HG03565 (cell line): ENCODE results near the gene SLC25A24.

ENCODE experiments used
- ATAC-seq: cut with Tn5 transposase; IDR thresholded peaks from one replicate; pipeline ENCODE4 v1.9.1; 2021; ENCODE audit warnings: mild to moderate bottlenecking, moderate library complexity; ENCODE audit not compliant: unreplicated experiment

SLC25A24 gene

DNA sequence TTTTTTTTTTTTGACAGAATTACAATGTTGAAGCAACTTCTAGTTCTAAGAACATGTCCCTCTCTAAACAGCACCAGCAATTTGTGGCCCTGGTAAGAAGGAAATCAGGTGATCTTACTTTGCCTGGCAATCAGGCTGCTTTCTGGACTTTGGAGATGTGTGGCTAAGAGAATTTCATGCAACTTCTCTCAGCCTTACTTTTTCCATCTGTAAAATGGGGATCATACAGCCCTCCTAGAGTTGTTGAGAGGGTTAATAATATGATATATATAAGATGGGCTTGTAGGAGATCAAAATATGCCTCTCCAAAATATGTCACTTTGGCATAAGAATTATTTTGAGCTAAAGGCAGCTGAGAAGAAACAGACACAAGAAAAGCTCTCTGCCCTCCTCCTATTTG lies 92.0 kb downstream of the SLC25A24 start:
- ATAC-seq = no peak

DNA sequence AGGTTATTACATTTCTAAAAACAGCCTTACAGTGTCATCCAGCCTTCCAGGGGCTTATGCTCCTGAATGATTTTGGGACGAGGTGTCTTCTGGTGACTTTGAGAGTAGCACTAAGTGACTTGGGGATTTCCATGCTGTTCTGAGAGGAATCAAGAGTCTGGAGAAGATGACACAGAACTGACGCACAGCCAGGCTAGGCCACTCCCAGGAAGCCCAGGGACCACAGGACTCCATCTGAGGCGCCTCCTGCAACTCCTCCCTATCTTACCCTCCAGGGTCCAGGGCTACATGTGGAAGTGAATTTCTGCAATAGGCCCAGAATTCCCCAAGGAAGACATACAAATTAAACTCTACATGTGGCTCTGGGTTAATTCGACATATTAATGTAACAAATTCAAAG lies 92.5 kb downstream of the SLC25A24 start:
- ATAC-seq = no peak

DNA sequence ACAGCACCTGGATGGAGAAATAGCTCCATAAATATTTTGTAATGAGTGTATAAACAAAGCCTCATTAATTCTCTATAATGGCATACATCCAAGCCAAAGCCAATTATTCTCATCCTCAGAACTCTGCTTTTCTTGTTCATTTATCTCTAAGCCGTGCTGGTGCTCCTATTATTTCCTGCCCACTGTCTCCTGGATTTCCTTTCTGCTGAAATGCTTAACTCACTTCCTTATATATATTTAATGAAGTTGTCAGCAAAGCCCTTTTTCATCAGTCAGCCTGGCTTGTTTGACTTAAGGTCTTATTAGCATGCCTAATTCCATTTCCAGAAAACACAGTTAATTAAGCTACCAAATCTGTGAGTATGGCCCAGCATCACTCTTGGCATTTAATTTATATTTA lies 93.4 kb downstream of the SLC25A24 start:
- no peak for ATAC-seq

DNA sequence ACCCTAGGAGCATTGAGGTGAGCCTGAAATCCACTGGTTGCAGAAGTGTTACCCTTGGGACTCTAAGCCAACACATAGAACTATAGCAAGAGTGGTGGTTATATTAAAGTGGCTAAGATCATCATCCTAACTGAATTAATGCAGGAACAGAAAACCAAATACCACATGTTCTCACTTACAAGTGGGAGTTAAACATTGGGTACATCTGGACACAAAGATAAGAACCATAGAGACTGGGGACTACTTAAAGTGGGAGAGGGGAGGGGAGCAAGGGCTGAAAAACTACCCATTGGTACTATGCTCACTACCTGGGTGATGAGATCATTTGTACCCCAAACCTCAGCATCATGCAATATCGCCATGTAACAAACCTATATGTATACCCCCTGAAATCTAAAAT lies 100.0 kb downstream of the SLC25A24 start:
- ATAC-seq = no peak

DNA sequence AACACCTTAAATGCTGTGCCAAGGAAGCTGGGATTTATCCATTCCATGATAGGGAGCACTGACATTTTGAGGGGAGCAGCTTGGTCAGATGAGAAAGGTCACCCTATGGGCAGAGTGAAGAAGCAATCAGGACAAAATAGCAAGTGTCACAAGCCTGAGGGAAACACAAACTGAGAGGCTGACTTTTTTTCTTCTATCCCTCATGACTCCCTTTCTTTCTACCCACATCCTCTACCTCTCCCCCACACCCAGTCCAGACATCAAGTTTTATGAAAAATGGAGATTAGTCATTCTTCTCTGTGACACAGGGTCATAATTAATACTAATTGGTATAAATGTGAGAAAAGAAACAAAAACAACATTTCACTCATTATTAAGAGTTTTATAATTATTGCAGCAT lies 103.1 kb downstream of the SLC25A24 start:
- no peak for ATAC-seq

DNA sequence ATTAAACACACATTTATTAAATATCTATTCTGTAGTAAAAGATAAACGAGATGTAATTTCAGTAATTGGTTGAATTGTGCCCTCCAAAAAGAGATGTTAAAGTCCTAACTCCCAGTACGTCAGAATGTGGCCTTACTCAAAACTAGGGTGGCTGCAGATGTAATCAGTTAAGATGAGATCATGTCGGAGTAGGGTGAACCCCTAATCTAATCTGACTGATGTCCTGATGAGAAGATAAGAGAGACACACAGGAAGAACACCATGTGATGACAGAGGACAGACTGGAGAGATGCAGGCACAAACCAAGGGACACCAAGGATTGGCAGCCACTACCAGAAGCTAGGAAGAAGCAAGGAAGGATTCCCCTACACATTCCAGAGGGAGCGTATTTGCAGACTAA lies 104.1 kb downstream of the SLC25A24 start:
- no peak for ATAC-seq

DNA sequence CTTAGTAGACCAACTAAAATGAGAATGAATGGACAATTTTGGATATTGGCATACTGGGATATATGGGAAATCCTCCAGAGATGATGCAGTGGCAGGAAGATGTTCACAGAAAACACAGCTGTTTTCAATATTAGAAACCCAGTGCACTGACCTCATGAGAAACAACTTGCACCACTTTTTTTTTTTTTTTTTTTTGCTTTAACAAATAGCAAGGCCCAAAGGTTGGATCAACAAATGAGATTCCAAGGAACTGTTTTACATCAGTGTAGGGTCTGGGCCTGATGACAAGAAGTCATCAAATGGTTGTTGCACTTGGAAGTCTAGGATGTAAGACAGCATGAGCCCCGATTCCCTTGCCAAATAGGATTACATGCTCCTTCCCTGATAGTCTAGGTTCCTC lies 110.7 kb downstream of the SLC25A24 start:
- no peak for ATAC-seq

DNA sequence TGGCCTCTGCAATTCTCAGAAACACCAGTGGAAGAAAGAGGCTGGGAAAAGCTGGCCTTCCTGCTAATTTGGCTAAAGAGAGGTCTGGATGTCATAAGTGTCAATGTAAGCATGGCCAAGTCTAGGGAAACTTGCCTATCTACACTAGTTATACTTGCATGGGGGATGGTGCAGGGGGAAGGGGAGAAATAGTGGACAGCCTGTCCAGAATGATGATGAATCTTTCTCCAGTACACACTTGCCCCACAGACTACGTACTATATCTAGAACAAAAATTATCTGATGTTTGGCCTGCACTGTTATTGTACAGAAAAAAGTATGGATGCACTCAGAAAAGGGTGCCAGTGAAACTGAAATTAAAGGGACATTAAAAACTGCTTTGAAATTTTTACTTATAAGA lies 114.5 kb downstream of the SLC25A24 start:
- no peak for ATAC-seq

DNA sequence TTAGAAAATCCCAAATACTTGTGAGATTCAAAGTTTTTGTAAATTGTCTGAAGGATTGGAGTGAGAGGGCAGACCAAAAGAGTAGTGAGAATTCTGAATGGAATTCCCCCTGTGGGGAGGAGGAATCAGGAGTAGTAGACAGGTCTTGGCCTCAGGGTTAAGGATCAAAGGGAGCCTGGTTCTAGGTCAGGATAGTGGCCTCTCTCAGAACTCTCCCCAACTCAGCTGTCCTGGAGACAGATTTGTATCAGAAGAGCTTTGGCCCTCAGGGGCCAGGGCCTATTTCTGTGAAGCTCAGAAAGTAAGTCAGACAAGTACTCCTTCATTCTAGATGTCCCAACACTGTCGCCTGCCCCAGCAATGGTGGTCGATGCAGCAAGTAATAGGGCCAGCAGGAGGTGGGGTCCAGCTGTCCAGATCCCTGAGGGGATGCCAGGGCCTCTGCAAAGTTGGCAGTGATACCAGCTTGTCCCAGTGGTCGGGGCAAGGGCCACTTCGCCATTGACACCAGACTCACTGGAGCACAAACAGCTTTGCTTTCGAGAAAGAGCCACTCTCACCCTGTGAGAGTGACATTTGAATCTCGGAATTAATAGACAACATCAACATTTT lies 115.2 kb downstream of the SLC25A24 start:
- ATAC-seq = no peak
